Psoas muscle (tissue), 8 donors: ENCODE measurements around the gene PTPN1. TPM values are rescaled to one million over a fixed set of nuclear protein-coding genes. Genes with fewer than 3 reads are reported as not detected.

Experiments
- ATAC-seq, 4 donors: fragments of 200-7000 bp; cut with Tn5 transposase; one replicate each; pipeline ENCODE4 v1.9.1; 2020; ENCODE audit warnings: moderate library complexity in 3 of 4, mild to moderate bottlenecking in 2 of 4
- DNase-seq, 2 donors: peaks; one replicate each; pipeline ENCODE4 v3.0.0-alpha.2; 2020
- H3K27ac ChIP-seq: fragments of 200-600 bp; one replicate; pipeline ENCODE4 v1.8.0; 2022
- H3K27me3 ChIP-seq, 3 donors: fragments of 200-600 bp in 1 of 3; one replicate each; pipeline versions ENCODE4 v1.6.1 to v1.8.0; 2013 to 2022; ENCODE audit warnings: low read length in 2 of 3, mild to moderate bottlenecking in 2 of 3, moderate library complexity in 1 of 3; ENCODE audit not compliant: insufficient read depth in 3 of 3
- H3K36me3 ChIP-seq, 2 donors: fragments of 200-600 bp in 1 of 2; one replicate each; pipeline versions ENCODE4 v1.6.1 to v1.8.0; 2013 to 2022; ENCODE audit warnings: low read depth in 1 of 2, mild to moderate bottlenecking in 1 of 2, moderate library complexity in 1 of 2; ENCODE audit not compliant: insufficient read depth in 1 of 2
- H3K4me1 ChIP-seq: fragments of 200-600 bp; one replicate; pipeline ENCODE4 v1.8.0; 2022
- H3K4me3 ChIP-seq: fragments of 200-600 bp; one replicate; pipeline ENCODE4 v1.8.0; 2022; ENCODE audit warnings: mild to moderate bottlenecking
- H3K9me3 ChIP-seq: fragments of 200-600 bp; one replicate; pipeline ENCODE4 v1.8.0; 2022
- CTCF ChIP-seq: fragments of 200-600 bp; IDR thresholded peaks from one replicate; pipeline ENCODE4 v1.8.0; 2022; ENCODE audit warnings: antibody characterized with exemption
- WGBS, 3 donors: extraction: QIAGEN DNeasy Blood & Tissue Kit; methylation state at CpG; one replicate each; pipeline versions ENCODE4 v1.1.6 to v1.1.7; 2013; 5-methylcytosine and 5-hydroxymethylcytosine counted together
- intact Hi-C, 2 donors: fragments of 100-400 bp; cut with DNase I; formaldehyde crosslinking; loops; one replicate each; pipeline versions ENCODE4 v1.11.0 to v1.14.2; 2022
- polyA plus RNA-seq, 3 donors: library from polyadenylated mRNA; stranded (reverse); fragments of 200-250 nt; gene quantifications; one replicate each; pipeline ENCODE4 v1.2.3, GENCODE V29; 2013
- total RNA-seq, 4 donors: library from RNA; stranded (reverse); fragmentation: NEBNext Ultra II Directional in 2 of 4; extraction: Animal tissue kit (Norgen Biotek cat#: 25700) in 2 of 4; gene quantifications; one replicate each; pipeline versions ENCODE4 v1.2.1 to v1.2.4, GENCODE V29; 2021 to 2023
- donor health status: healthy with polysubstance abuse.
- donor health status: DM: no; HTN: no; CAD: no; lungs with moderate emphysema.
- donor health status: Bipolar disorder and iron deficiency.
- donor health status: healthy.
- donor health status: DM: yes; HTN: yes; CAD: no.
- donor health status: DM: no; HTN: no; CAD: no.
- donor health status: DM: no; HTN: no; CAD: no.
- donor health status: DM: yes; HTN: yes; CAD: no.

PTPN1 gene
- total and polyA plus RNA-seq, 7 donors: 28.7 to 112 (median 46.1) TPM

DNA sequence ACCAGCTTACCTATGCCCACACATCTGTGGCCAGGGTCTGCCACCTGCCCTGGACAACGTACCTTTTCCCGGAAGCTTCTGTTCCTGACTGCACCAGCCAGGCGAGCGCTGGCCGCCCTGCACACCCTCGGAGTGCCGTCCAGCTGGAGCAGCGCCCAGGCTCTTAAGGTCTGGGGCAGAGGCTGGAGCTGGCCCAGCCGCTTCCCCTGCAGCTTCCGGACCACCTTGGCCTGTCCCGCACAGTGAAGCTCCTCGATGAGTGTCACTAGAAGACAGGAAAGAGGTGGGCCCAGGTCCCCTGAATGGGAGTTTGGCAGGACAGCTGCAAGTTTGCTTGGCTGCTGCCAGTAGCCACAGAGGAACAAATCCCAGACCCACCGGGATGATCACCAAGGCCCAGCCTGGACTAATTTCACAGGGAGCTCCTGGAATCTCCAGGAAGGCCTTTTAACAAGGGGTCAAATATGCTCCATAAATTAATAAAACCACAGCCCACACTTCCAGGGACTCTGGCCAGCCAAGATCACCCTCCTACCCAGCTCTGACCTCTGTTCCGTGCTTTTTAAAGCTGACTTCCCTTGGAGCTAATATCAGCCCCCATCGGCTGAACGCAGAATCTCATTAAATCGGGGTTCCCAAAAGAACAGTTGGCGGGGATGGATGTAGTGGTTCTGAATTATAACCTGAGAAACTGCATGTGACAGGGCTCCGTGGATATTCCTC is 82.3 kb downstream of the PTPN1 start:
- ATAC-seq: peak; percentile 7 to 32 (median 24)
- Histone ChIP-seq H3K36me3 (peaks cover 0 to 27% of the 10 kb centered on the region in 2 donors), H3K9me3 (no peaks in the 10 kb centered on the region), H3K27ac (no peak overlapping the region), H3K4me1 (peaks cover 10% of the 10 kb centered on the region), H3K4me3 (no peak overlapping the region), H3K27me3 (peaks cover 0 to 12% (median 0%) of the 10 kb centered on the region in 3 donors)
- intact Hi-C loops: no loop called here
- 18 to 21% (median 20%) methylated on average over 19 of the region's 19 CpGs for WGBS, 3 donors
- peak in 1 of 2 donors; percentile 73 for DNase-seq
- TF ChIP-seq CTCF: no peak

- Histone ChIP-seq H3K4me3 (no peak overlapping the region), H3K27ac (no peak overlapping the region), H3K27me3 (peaks cover 0 to 18% (median 0%) of the 10 kb centered on the region in 3 donors), H3K36me3 (peaks cover 0 to 21% of the 10 kb centered on the region in 2 donors), H3K4me1 (peaks cover 10% of the 10 kb centered on the region), H3K9me3 (no peaks in the 10 kb centered on the region)
- TF ChIP-seq CTCF: no peak
- intact Hi-C loops: no loop called here
- 88 to 91% (median 90%) methylated on average over 9 of the region's 9 CpGs for WGBS, 3 donors
- ATAC-seq (no peak), DNase-seq (no peak)
Observed at GRCh38 chr20:50593005-50593335, 82.8 kb downstream of the PTPN1 start.

DNA sequence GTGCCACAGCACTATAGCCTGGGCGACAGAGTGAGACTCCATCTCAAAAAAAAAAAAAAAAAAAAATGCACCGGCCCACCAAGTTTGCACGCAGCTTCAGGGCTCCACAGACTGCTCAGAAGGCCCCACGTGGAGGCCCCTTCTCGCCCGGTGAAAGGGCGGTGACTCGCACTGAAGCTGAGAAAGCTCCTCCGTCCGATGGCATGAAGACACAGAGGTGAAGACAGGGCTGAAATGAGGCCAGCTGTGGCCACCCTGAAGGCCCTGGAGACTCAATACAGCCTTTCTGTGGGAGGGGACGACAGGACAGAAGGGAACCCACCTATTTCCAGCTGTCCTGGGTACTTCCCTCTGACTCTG is 84.0 kb downstream of the PTPN1 start:
- Histone ChIP-seq H3K27me3 (peaks cover 0 to 19% (median 0%) of the 10 kb centered on the region in 3 donors), H3K4me1 (peaks cover 10% of the 10 kb centered on the region), H3K36me3 (peaks cover 0 to 13% of the 10 kb centered on the region in 2 donors), H3K27ac (no peak overlapping the region), H3K9me3 (no peaks in the 10 kb centered on the region), H3K4me3 (no peak overlapping the region)
- no peak for TF ChIP-seq CTCF
- peak in 3 of 4 donors; percentile 3 to 20 (median 8) for ATAC-seq
- intact Hi-C loops: no loop called here
- WGBS, 3 donors: 73 to 76% (median 75%) methylated on average over 11 of the region's 11 CpGs
- peak in 1 of 2 donors; percentile 38 for DNase-seq

DNA sequence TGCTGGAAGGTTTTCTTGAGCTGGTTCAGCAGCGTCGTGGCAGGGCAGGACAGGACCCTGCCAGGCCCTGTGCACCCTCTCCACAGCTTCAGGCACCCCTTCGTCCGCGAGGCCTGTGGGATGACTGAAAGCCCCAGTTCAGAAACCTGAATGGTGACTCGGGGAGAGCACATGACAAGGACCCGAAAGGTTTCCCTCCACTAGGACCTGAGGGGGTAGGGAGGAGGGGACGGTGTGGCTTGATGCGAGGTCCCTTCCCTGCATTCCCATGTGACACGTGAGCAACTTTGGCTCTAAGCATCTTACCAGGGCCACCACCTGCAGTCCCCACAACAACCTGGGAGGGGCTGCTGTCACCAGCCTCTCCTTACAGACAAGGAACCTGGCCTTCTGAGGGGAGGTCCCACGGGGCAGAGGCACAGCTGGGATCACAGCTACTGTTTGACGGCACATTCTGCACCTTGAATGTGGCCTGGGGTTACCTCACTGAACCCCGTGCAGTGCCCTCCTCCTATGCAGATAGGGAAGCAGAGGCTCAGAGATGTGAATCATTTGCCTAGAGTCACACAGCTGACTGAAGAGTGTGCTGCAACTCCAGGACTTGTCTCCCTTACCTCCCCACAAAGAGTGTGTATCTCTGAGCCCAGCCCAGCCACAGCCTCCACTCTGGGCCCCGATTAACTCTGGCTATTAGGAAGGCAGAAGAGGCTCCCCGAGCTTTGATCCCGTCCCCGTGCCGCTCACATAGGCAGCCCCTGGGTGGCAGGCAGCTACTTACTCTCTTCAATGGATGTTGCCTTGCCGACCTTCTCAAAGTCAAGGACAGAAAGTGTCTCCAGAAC is 84.6 kb downstream of the PTPN1 start:
- intact Hi-C loops: no loop called here
- ATAC-seq: peak; percentile 5 to 26 (median 17)
- 33 to 47% (median 35%) methylated on average over 19 of the region's 19 CpGs for WGBS, 3 donors

More for the DNA sequence above, 84.6 kb downstream of the PTPN1 start:
- no peak overlapping the region for H3K27ac ChIP-seq
- H3K36me3 ChIP-seq: peaks cover 0 to 7% of the 10 kb centered on the region in 2 donors
- DNase-seq: no peak
- H3K9me3 ChIP-seq: no peaks in the 10 kb centered on the region
- no peak for TF ChIP-seq CTCF
- H3K4me1 ChIP-seq: peaks cover 10% of the 10 kb centered on the region
- H3K4me3 ChIP-seq: no peak overlapping the region
- peaks cover 0 to 21% (median 0%) of the 10 kb centered on the region in 3 donors for H3K27me3 ChIP-seq
